GM13977 (cell line): ENCODE measurements around the gene DAB2.

ENCODE experiments used
- DNase-seq: peaks from one replicate; pipeline ENCODE4 v3.0.0; 2012; ENCODE audit warnings: low spot score
- in situ Hi-C: fragments of 300-500 bp; cut with MboI; formaldehyde crosslinking; loops from one replicate; pipeline ENCODE4 v1.12.0; 2022; ENCODE audit warnings: low sequenced_read_pairs, low pct_unique_long_range_greater_than_20kb, mixed read lengths, inconsistent platforms; ENCODE audit not compliant: unreplicated experiment
- TF ChIP-seq, protein P1 (sequence below): IDR thresholded peaks from 2 replicates; pipeline ENCODE4 v1.5.1; 2012; ENCODE audit warnings: mild to moderate bottlenecking, control low read depth; ENCODE audit not compliant: insufficient read depth; ENCODE audit errors: extremely low read depth, missing control alignments

DAB2 gene

DNA sequence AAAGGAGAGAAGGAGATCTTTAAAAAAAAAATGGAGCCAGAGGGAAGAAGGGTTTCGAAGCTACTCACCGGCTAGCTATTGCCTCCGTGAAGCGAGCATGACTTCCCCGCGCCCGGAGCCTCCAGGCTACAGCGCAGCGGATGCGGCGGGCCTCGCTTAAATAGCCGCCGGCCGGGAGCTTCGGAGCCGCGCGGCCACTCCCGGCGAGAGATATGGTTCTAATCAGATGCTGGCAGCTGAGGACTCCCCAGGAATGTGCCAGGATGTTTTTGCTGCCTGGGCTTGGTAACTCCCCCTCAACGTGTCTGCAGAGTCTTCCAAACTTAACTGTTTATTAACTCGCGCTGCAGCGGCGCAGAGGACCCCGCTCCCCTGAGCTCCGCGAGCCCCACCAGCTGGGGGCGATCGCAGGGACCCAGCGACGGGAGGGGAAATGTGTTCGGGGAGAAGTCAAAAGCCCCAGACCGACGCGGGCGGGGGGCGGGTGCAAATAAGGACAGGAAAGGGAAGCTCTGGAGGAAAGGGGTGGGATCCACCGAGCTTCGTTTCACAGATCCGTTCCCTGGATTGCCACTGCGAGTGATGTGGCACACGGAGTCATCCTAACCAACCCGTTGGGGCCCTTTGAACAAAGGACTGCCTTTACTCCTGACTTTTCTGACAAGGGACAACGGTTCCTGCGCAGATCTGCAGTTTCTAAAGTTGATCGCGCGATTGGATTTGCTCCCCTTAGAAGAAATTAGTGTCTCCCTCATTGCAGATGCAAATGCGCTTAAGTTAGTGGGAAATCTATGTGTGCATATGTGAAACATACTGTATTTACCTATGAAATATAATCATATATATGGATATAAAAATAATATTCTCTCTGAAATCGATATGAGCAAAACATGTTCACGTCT is at the start of gene DAB2:
Gene DAB2 (minus strand): TSS at position 245 of the 902 bp plus-strand sequence. CDS start 30,660 bp downstream, outside the sequence.
- no peak for DNase-seq
- in situ Hi-C loops = no loop called here
- TF ChIP-seq, protein P1, sequence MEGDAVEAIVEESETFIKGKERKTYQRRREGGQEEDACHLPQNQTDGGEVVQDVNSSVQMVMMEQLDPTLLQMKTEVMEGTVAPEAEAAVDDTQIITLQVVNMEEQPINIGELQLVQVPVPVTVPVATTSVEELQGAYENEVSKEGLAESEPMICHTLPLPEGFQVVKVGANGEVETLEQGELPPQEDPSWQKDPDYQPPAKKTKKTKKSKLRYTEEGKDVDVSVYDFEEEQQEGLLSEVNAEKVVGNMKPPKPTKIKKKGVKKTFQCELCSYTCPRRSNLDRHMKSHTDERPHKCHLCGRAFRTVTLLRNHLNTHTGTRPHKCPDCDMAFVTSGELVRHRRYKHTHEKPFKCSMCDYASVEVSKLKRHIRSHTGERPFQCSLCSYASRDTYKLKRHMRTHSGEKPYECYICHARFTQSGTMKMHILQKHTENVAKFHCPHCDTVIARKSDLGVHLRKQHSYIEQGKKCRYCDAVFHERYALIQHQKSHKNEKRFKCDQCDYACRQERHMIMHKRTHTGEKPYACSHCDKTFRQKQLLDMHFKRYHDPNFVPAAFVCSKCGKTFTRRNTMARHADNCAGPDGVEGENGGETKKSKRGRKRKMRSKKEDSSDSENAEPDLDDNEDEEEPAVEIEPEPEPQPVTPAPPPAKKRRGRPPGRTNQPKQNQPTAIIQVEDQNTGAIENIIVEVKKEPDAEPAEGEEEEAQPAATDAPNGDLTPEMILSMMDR = peak; percentile 9

GRCh38 chr5:39473156-39473775 is 48.5 kb upstream of the DAB2 start:
- in situ Hi-C loops = no loop called here
- TF ChIP-seq, protein P1 = no peak
- DNase-seq = no peak

GRCh38 chr5:39471836-39472508 is 47.2 kb upstream of the DAB2 start:
- TF ChIP-seq, protein P1 = no peak
- in situ Hi-C loops = no loop called here
- no peak for DNase-seq

DNA sequence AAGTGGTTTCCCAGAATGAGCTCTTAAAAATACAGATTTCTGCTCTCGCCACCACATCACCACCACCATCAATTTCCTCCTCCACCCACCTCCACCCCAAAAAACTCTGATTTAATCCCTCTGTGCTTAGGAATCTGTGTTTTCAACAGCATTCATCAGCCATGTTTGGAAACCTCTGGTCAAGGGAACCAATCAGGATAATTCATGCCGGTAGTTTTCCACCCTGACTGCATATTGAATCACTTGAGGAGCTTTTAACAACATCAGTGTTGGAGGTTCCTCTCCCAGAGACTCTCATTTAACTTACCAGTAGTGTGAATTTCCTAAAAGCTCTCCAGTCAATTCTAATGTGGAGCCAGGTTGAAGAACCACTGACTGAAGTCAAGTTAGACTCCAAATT is 46.0 kb upstream of the DAB2 start:
- TF ChIP-seq, protein P1 = no peak
- no peak for DNase-seq
- in situ Hi-C loops = no loop called here

DNA sequence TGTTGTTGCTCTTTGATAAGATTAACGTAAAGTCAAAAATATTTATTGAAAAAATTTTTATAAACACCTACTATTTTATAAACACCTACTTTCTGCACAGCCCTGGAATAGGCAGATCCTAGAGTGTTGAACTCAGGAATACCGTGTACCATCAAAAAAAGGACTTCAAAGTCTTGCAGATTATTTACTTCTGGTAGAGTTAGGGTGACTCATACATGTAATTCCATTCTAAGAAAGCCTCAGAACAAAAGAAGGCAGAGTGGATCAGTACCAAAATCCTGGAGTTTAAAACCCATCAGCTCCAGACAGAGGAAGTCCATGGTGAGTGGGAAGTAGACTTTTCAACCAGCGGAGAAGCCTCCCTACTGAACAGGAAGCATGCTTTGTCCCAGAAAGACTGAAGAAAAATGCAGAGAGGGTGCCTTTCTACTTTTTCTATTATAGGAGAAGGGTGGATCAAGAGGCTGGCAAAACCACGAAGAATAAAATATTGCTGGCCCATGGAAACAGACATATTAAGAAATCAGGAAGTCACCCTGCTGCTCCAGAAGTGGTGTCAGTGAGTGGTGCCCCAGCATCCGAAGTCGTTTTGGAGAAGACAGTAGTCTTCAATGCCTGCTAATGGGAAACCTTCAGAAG is 45.1 kb upstream of the DAB2 start:
- in situ Hi-C loops = no loop called here
- no peak for DNase-seq
- TF ChIP-seq, protein P1 = no peak

GRCh38 chr5:39469176-39469575 is 44.4 kb upstream of the DAB2 start:
- in situ Hi-C loops = no loop called here
- DNase-seq = no peak
- TF ChIP-seq, protein P1 = no peak
